ENCODE measurements around the gene WDR12.
"Not testable (repeated sequence)": the region's sequence is repeated elsewhere in the genome, so short reads cannot be mapped to it uniquely, and the experiment has no call there.

The WDR12 gene

GRCh38 chr2:202911512-202912341 lies at the start of gene WDR12, which contains the start of gene CARF:
TSS of gene WDR12 (minus strand) at chr2:202911673. CDS start at chr2:202911476, 197 bp downstream.
TSS of gene CARF (plus strand) at chr2:202912275. CDS start at chr2:202941903, 29,628 bp downstream.
- Histone ChIP-seq H3K27me3 (ENCODE audit: control insufficient read depth, insufficient read depth, low read length) (no peaks in the 10 kb centered on the region), H3K36me3 (ENCODE audit: control insufficient read depth, insufficient read depth, low read length) (no peaks in the 10 kb centered on the region), H3K4me3 (ENCODE audit: low read length) (peak within 1 kb of the TSS; percentile 70), H3K4me1 (ENCODE audit: control insufficient read depth, insufficient read depth, low read length) (no peaks in the 10 kb centered on the region), H3K9ac (ENCODE audit: low read length) (peak within 1 kb of the TSS; percentile 70), H3K9me3 (ENCODE audit: control insufficient read depth, low read length) (no peaks in the 10 kb centered on the region)

DNA sequence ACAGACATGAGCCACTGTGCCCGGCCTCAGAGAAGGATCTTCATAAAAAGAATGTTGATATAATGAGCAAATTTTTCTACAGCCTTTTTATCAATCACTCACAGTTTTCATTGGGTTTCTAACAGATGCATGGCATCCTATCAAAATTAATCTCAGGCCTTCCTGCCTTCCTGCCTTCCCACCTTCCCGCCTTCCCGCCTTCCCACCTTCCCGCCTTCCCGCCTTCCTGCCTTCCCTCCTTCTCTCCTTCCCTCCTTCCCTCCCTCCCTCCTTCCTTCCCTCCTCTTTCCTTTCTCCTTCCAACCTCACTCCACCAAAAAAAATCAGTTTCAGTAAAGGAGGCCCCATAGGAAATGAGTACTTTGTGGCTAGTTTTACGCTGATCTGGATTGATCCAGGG lies 49.1 kb upstream of the WDR12 start:
- Histone ChIP-seq H3K9ac (ENCODE audit: low read length) (no peak overlapping the region), H3K4me3 (ENCODE audit: low read length) (no peak overlapping the region), H3K9me3 (ENCODE audit: control insufficient read depth, low read length) (no peaks in the 10 kb centered on the region), H3K4me1 (ENCODE audit: control insufficient read depth, insufficient read depth, low read length) (no peaks in the 10 kb centered on the region), H3K27me3 (ENCODE audit: control insufficient read depth, insufficient read depth, low read length) (no peaks in the 10 kb centered on the region), H3K36me3 (ENCODE audit: control insufficient read depth, insufficient read depth, low read length) (no peaks in the 10 kb centered on the region)

GRCh38 chr2:202950592-202950991 lies 39.1 kb upstream of the WDR12 start:
- no peaks in the 10 kb centered on the region for H3K36me3 ChIP-seq (ENCODE audit: control insufficient read depth, insufficient read depth, low read length)
- no peaks in the 10 kb centered on the region for H3K9me3 ChIP-seq (ENCODE audit: control insufficient read depth, low read length)
- no peaks in the 10 kb centered on the region for H3K27me3 ChIP-seq (ENCODE audit: control insufficient read depth, insufficient read depth, low read length)
- no peak overlapping the region for H3K9ac ChIP-seq (ENCODE audit: low read length)
- no peaks in the 10 kb centered on the region for H3K4me1 ChIP-seq (ENCODE audit: control insufficient read depth, insufficient read depth, low read length)
- no peak overlapping the region for H3K4me3 ChIP-seq (ENCODE audit: low read length)

- not testable (repeated sequence) for H3K4me3 ChIP-seq (ENCODE audit: low read length); H3K4me1 ChIP-seq (ENCODE audit: control insufficient read depth, insufficient read depth, low read length); H3K27me3 ChIP-seq (ENCODE audit: control insufficient read depth, insufficient read depth, low read length); H3K9ac ChIP-seq (ENCODE audit: low read length); H3K36me3 ChIP-seq (ENCODE audit: control insufficient read depth, insufficient read depth, low read length); H3K9me3 ChIP-seq (ENCODE audit: control insufficient read depth, low read length)
Observed at GRCh38 chr2:202949333-202949732, 37.9 kb upstream of the WDR12 start.

DNA sequence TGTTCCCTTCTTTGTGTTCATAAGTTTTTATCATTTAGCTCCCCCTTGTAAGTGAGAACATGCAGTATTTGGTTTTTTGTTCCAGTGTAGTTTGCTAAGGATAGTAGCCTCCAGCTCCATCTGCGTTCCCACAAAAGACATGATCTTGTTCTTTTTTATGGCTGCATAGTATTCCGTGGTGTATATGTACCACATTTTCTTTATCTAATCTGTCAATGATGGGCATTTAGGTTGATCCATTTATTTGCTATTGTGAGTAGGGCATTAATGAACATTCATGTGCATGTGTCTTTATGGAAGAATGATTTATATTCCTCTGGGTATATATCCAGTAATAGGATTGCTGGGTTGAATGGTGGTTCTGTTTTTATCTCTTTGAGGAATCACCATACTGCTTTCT lies 34.0 kb upstream of the WDR12 start:
- Histone ChIP-seq H3K4me1 (ENCODE audit: control insufficient read depth, insufficient read depth, low read length) (no peaks in the 10 kb centered on the region), H3K36me3 (ENCODE audit: control insufficient read depth, insufficient read depth, low read length) (no peaks in the 10 kb centered on the region), H3K9me3 (ENCODE audit: control insufficient read depth, low read length) (no peaks in the 10 kb centered on the region), H3K27me3 (ENCODE audit: control insufficient read depth, insufficient read depth, low read length) (no peaks in the 10 kb centered on the region), H3K9ac (ENCODE audit: low read length) (no peak overlapping the region), H3K4me3 (ENCODE audit: low read length) (no peak overlapping the region)

DNA sequence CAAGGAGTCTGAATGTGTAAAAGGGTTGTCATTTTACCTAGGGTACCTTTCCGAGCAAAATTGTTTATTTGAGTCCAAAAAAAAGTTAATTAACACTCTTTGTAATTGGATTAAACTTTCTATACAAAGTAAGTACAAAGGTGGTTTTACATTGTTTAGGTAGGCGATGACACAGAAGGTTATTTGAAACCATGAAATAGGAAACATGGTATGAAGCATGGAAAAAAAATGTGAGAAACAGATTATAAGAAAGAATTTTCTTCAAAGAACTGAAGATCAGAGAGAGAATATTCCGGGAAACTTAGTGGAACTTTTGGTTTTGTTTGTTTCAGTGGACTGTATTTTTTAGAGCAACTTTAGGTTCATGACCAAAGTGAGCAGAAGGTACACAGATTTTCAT lies 33.3 kb upstream of the WDR12 start:
- Histone ChIP-seq H3K36me3 (ENCODE audit: control insufficient read depth, insufficient read depth, low read length) (no peaks in the 10 kb centered on the region), H3K27me3 (ENCODE audit: control insufficient read depth, insufficient read depth, low read length) (no peaks in the 10 kb centered on the region), H3K9ac (ENCODE audit: low read length) (no peak overlapping the region), H3K9me3 (ENCODE audit: control insufficient read depth, low read length) (no peaks in the 10 kb centered on the region), H3K4me3 (ENCODE audit: low read length) (no peak overlapping the region), H3K4me1 (ENCODE audit: control insufficient read depth, insufficient read depth, low read length) (no peaks in the 10 kb centered on the region)

DNA sequence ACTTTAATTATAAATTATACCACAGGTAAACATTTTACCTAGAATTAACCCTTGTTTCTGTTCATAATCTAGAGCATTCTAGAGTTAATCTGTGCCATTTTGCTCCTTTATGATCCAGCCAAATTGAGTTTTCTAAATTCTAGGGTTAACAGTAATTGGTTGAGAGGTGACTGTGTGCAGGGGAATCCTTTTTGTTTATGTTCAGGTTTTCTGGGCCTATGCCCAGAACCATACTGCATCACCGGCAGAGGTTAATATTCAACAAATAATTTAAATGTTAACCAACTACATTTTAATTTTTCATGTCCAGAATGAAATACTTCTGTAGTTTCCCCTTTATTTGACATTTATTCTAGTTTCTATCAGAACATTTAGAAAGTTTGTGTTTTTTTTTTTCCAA lies 32.9 kb upstream of the WDR12 start:
- Histone ChIP-seq H3K9me3 (ENCODE audit: control insufficient read depth, low read length) (no peaks in the 10 kb centered on the region), H3K9ac (ENCODE audit: low read length) (no peak overlapping the region), H3K4me1 (ENCODE audit: control insufficient read depth, insufficient read depth, low read length) (no peaks in the 10 kb centered on the region), H3K36me3 (ENCODE audit: control insufficient read depth, insufficient read depth, low read length) (no peaks in the 10 kb centered on the region), H3K4me3 (ENCODE audit: low read length) (no peak overlapping the region), H3K27me3 (ENCODE audit: control insufficient read depth, insufficient read depth, low read length) (no peaks in the 10 kb centered on the region)

DNA sequence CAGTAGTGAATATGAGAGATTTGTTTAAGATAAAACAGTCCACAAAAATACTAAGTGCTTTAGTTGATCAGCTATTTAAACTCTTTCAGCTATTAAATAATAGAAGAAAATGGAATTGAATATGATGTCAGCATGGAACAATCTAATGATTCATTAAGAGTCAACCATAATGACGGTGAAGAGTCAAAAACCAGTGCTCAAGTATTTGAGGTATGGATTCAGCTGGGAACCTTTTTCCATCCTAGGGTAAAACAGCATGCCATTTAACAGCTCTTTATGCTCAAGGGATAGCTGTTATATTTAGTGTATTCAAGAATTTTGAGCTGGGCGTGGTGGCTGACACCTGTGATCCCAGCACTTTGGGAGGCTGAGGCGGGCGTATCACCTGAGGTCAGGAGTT lies 30.3 kb upstream of the WDR12 start:
- no peaks in the 10 kb centered on the region for H3K9me3 ChIP-seq (ENCODE audit: control insufficient read depth, low read length)
- no peaks in the 10 kb centered on the region for H3K36me3 ChIP-seq (ENCODE audit: control insufficient read depth, insufficient read depth, low read length)
- no peaks in the 10 kb centered on the region for H3K27me3 ChIP-seq (ENCODE audit: control insufficient read depth, insufficient read depth, low read length)
- no peaks in the 10 kb centered on the region for H3K4me1 ChIP-seq (ENCODE audit: control insufficient read depth, insufficient read depth, low read length)
- H3K4me3 ChIP-seq (ENCODE audit: low read length): no peak overlapping the region
- no peak overlapping the region for H3K9ac ChIP-seq (ENCODE audit: low read length)

GRCh38 chr2:202938960-202939359 lies 27.5 kb upstream of the WDR12 start:
- H3K4me3 ChIP-seq (ENCODE audit: low read length): no peak overlapping the region
- H3K27me3 ChIP-seq (ENCODE audit: control insufficient read depth, insufficient read depth, low read length): no peaks in the 10 kb centered on the region
- H3K4me1 ChIP-seq (ENCODE audit: control insufficient read depth, insufficient read depth, low read length): no peaks in the 10 kb centered on the region
- no peaks in the 10 kb centered on the region for H3K36me3 ChIP-seq (ENCODE audit: control insufficient read depth, insufficient read depth, low read length)
- H3K9ac ChIP-seq (ENCODE audit: low read length): no peak overlapping the region
- no peaks in the 10 kb centered on the region for H3K9me3 ChIP-seq (ENCODE audit: control insufficient read depth, low read length)

- Histone ChIP-seq H3K36me3 (ENCODE audit: control insufficient read depth, insufficient read depth, low read length) (no peaks in the 10 kb centered on the region), H3K27me3 (ENCODE audit: control insufficient read depth, insufficient read depth, low read length) (no peaks in the 10 kb centered on the region), H3K9me3 (ENCODE audit: control insufficient read depth, low read length) (no peaks in the 10 kb centered on the region), H3K9ac (ENCODE audit: low read length) (no peak overlapping the region), H3K4me1 (ENCODE audit: control insufficient read depth, insufficient read depth, low read length) (no peaks in the 10 kb centered on the region), H3K4me3 (ENCODE audit: low read length) (no peak overlapping the region)
Observed at GRCh38 chr2:202934456-202934855, 23.0 kb upstream of the WDR12 start.

DNA sequence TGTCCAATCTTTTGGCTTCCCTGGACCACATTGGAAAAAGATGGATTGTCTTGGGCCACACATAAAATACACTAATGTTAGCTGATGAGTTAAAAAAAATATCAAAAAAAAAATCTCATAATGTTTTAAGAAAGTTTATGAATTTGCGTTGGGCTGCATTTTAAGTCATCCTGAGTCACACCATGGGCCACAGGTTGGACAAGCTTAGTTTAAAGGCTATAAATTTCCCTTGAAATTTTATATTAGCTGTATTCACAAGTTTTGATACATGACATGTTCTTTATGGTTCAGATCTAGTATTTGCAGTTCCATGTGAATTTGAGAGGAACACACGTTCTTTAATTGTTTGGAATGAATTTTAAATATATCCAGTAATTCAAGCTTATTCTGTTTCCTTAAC lies 22.5 kb upstream of the WDR12 start:
- Histone ChIP-seq H3K36me3 (ENCODE audit: control insufficient read depth, insufficient read depth, low read length) (no peaks in the 10 kb centered on the region), H3K4me3 (ENCODE audit: low read length) (no peak overlapping the region), H3K27me3 (ENCODE audit: control insufficient read depth, insufficient read depth, low read length) (no peaks in the 10 kb centered on the region), H3K4me1 (ENCODE audit: control insufficient read depth, insufficient read depth, low read length) (no peaks in the 10 kb centered on the region), H3K9me3 (ENCODE audit: control insufficient read depth, low read length) (no peaks in the 10 kb centered on the region), H3K9ac (ENCODE audit: low read length) (no peak overlapping the region)

DNA sequence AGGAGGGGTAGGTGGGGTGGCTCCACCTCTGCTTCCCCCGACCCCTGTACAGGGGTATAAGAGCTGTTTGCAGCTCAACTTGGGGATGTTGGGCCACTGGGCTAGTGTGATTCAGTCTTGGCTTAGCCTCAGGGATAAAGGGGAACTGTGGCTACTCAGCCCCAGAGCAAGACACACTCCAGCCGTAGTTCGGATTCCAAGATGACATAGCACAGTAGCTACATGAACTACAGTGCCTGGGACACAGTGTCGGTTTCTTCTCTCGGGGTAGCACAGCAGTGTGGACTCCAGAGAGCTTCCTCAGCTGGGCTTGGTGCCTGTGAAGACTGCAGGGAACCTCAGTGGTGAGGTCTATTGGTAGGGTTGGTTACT lies 21.7 kb upstream of the WDR12 start:
- no peaks in the 10 kb centered on the region for H3K4me1 ChIP-seq (ENCODE audit: control insufficient read depth, insufficient read depth, low read length)
- no peak overlapping the region for H3K4me3 ChIP-seq (ENCODE audit: low read length)
- H3K36me3 ChIP-seq (ENCODE audit: control insufficient read depth, insufficient read depth, low read length): no peaks in the 10 kb centered on the region
- no peaks in the 10 kb centered on the region for H3K9me3 ChIP-seq (ENCODE audit: control insufficient read depth, low read length)
- H3K27me3 ChIP-seq (ENCODE audit: control insufficient read depth, insufficient read depth, low read length): no peaks in the 10 kb centered on the region
- H3K9ac ChIP-seq (ENCODE audit: low read length): no peak overlapping the region
